GM21717 (cell line): Measurements from ENCODE around the gene ANKDD1B.

Experiments
- ATAC-seq: cut with Tn5 transposase; IDR thresholded peaks from one replicate; pipeline ENCODE4 v1.9.1; 2021; ENCODE audit warnings: mild to moderate bottlenecking, moderate library complexity; ENCODE audit not compliant: unreplicated experiment

Gene ANKDD1B

GRCh38 chr5:75616371-75616881 is 5.2 kb downstream of the ANKDD1B start:
- no peak for ATAC-seq

- no peak for ATAC-seq
Observed at GRCh38 chr5:75616971-75617621, 5.8 kb downstream of the ANKDD1B start.

- ATAC-seq = no peak
Observed at GRCh38 chr5:75617736-75618352, 6.6 kb downstream of the ANKDD1B start.

- no peak for ATAC-seq
Observed at GRCh38 chr5:75620184-75620959, 9.1 kb downstream of the ANKDD1B start.

- ATAC-seq = no peak
Observed at GRCh38 chr5:75622564-75622963, 11.3 kb downstream of the ANKDD1B start.

- no peak for ATAC-seq
Observed at GRCh38 chr5:75623846-75624245, 12.6 kb downstream of the ANKDD1B start.

GRCh38 chr5:75626959-75627358 is 15.7 kb downstream of the ANKDD1B start:
- ATAC-seq = no peak

GRCh38 chr5:75627801-75628200 is 16.5 kb downstream of the ANKDD1B start:
- no peak for ATAC-seq

GRCh38 chr5:75630875-75631274 is 19.6 kb downstream of the ANKDD1B start:
- no peak for ATAC-seq

- ATAC-seq = no peak
Observed at GRCh38 chr5:75632321-75632720, 21.1 kb downstream of the ANKDD1B start.

- no peak for ATAC-seq
Observed at GRCh38 chr5:75637949-75638348, 26.7 kb downstream of the ANKDD1B start.

GRCh38 chr5:75639535-75640311 is 28.5 kb downstream of the ANKDD1B start:
- ATAC-seq = no peak

- no peak for ATAC-seq
Observed at GRCh38 chr5:75640395-75640794, 29.1 kb downstream of the ANKDD1B start.

- no peak for ATAC-seq
Observed at GRCh38 chr5:75640826-75641225, 29.6 kb downstream of the ANKDD1B start.

- no peak for ATAC-seq
Observed at GRCh38 chr5:75648712-75649111, 37.5 kb downstream of the ANKDD1B start.

GRCh38 chr5:75651575-75652238 is 40.5 kb downstream of the ANKDD1B start:
- no peak for ATAC-seq

GRCh38 chr5:75653521-75653920 is 42.3 kb downstream of the ANKDD1B start:
- ATAC-seq = no peak

- ATAC-seq = no peak
Observed at GRCh38 chr5:75654693-75655295, 43.5 kb downstream of the ANKDD1B start.

GRCh38 chr5:75656311-75657003 is 45.2 kb downstream of the ANKDD1B start:
- no peak for ATAC-seq
